Measurements from ENCODE around the gene TPD52L2.
"Not testable (repeated sequence)": the region's sequence is repeated elsewhere in the genome, so short reads cannot be mapped to it uniquely, and the experiment has no call there.

Gene TPD52L2

GRCh38 chr20:63835021-63835858 lies 29.8 kb upstream of the TPD52L2 start:
- DNase-seq (ENCODE audit: low read depth in 2 of 2): no peak

GRCh38 chr20:63836458-63837344 lies 28.4 kb upstream of the TPD52L2 start:
- DNase-seq (ENCODE audit: low read depth in 2 of 2): no peak

- no peak for DNase-seq (ENCODE audit: low read depth in 2 of 2)
Measured at GRCh38 chr20:63837479-63837878, 27.6 kb upstream of the TPD52L2 start.

DNA sequence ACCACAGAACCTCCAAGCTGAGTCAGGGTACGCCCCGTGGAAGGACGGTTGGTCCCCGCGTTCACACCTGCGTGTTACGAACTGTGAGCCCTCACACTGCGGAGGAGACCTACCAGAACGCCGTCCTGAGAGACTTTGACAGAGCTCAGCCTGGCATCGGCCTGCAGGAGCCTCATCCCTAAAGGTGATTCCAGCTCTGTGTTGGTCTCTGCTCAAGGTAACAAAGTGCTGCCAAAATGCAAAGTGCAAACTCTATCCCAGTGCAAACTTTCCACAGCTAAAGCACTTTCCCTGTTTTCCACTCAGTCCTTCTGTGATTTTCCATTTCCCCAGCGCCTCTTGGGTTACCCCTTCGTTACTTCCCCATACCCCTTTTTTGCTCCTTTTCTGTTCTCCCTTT lies 25.4 kb upstream of the TPD52L2 start:
- DNase-seq (ENCODE audit: low read depth in 2 of 2): no peak

DNA sequence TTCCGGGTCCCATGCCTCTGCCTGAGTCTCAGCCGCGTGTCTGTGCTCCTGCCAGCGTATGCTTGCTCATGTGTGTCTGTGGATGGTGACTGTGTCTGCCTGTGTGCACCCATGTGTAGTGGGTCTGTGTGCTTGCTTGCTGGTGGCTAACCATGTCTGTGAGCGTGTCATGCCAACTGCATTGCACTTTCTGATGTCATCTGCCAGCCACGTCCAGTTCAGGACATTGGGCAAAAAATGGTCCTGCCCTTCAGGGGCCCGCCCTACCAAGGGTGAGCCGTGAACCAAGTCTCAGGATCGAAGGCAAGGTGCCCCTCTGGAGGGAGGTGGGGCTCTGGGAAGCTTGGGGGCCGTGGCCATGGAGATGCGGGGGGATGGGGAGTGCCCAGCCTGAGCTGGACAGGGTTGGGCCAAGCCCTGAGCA lies 24.7 kb upstream of the TPD52L2 start:
- DNase-seq (ENCODE audit: low read depth in 2 of 2): no peak

DNA sequence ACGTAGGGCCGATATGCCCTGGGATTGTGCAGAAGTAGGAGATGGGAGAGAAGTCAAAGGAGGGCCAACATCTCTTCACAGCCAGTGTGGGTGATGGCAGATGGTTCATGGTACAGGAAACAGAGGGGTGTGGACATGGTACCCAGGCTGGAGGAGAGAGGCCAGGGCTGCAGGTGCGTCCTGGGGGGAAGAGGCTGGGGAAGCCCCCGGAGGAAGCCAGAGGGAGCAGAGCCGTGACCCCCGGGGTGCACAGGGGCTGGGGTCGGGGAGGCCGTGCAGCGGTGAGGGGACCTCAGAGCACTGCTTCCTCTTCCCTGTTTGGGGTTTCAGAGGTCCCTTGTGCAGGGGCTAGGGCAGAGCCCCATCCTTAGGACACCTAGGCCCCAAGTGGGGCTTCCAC lies 22.8 kb upstream of the TPD52L2 start:
- no peak for DNase-seq (ENCODE audit: low read depth in 2 of 2)

DNA sequence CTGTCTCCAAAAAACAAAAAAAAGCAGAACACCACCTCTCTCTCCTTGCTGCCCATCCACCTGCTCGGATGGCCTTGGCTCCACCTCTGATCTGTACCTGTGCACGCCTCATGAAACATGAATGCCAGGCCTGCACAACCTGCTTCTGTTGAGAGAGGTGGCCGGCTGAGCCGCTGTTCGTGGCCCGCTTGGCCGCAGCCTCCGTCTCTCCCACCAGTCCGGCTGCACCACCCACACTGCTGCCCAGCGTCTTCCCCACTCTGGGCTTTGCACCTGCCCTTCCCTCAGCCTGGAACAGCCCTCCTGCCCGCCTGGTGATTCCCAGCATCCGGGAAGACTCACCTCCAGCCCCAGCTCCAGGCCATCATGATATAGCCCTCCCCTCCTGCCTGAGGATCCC lies 21.8 kb upstream of the TPD52L2 start:
- DNase-seq (ENCODE audit: low read depth in 2 of 2): no peak

DNA sequence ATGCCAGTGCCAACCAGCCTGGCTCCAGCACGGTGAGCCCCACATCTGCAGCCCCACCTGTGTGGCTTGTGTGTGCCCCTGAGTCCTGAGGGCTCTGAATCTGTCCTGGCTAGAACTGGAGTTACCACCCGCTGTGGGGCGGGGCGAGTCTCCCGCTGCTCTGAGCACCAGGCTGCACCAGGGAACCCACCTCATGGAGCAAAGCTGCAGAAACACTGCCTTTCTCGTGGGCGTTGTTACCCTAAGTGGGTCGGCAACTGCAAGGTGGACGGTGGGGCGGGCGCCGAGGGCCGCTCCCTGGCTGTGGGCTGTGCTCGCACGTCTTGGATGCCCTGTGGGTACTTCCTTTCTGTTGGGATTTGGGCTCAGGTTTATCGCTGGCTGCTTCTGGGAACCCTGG lies 21.3 kb upstream of the TPD52L2 start:
- DNase-seq (ENCODE audit: low read depth in 2 of 2): no peak

GRCh38 chr20:63844511-63844991 lies 20.5 kb upstream of the TPD52L2 start:
- DNase-seq (ENCODE audit: low read depth in 2 of 2): no peak

GRCh38 chr20:63846128-63846771 lies 18.8 kb upstream of the TPD52L2 start:
- no peak for DNase-seq (ENCODE audit: low read depth in 2 of 2)

DNA sequence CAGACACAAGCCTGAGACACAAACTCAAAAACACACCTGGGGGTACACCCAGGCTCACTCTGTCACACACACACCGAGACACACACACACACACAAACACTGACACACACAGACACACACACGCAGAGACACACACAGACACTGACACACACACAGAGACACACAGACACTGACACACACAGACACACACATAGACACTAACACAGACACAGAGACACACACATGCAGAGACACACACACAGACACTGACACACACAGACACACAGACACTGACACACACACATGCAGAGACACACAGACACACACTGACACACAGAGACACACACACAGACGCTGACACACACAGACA lies 18.2 kb upstream of the TPD52L2 start:
- DNase-seq (ENCODE audit: low read depth in 2 of 2): no peak

DNA sequence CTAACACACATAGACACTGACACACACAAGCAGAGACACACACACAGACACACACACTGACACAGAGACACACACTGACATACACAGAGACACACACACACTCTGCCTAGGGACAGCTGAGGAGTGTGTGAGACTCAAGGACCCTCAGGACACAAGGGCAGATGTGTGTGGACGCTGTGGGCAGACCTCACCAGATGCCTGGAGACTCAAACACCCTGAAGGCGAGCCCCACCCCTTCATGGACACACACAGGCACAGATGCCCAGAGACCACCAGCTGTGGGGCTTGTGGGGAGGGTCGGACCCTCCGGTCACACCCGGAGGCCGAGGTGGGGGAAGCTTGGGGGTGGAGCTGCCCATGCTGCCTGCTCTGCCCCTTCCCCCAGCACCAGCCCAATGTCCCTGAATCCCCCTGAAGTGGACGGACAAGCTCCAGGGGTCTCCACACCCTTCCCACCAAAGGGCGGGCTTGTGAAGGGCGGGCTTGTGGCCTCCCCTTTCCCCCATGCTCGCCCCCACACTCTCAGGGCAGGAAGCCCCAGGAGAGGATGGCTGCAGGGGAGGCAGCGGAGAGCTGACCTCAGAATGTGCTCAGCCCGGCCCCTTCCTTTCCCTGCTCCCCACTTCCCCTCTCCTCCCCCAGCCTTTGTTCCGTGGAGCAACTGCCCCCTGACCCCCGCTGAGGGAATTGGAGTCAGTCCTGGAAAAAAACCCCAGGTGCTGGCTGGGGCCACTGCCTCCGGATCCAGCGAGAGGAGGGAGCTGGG lies 17.6 kb upstream of the TPD52L2 start:
- no peak for DNase-seq (ENCODE audit: low read depth in 2 of 2)

DNA sequence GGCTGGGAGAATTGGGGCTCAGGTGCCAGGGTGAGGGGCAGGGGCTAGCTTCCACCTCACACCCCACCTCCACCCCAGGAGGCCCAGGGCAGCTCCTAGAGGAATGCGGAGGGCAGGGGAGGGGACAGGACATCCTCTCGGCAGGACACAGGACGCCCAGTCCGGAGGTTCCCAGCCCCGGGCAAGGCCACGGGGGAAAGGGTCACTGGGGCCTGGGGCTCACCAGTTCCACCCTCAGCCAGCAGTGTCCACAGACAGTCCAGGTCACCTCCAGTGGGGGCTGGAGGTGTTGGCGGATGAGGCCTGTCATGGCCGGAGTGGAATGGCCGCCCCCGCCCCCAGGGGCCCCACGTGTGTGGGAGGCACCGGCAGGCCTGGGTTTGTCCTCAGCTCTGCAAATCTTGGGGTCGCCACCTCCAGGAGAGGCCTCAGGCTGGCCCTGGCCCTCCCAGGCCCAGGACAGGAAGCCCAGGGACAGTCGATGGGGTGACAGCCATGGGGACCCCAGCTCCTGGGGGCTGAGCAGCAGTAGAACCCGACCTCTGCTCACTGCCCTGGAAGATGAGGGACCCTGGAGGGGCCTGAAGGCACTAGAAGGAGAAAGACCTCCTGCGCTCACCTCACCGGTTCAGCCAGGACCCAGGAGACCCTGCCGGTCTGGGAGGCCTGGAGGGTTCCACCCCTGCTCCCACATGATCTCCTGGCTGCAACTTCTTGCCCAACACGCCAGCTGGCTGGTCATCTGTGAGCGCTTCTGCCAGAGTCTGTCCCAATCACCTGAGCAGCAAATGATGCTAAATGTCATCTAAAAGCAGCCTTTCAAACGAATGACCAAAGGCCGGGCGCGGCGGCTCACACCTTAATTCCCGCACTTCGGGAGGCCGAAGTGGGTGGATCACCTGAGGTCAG lies 16.8 kb upstream of the TPD52L2 start:
- no peak for DNase-seq (ENCODE audit: low read depth in 2 of 2)

DNA sequence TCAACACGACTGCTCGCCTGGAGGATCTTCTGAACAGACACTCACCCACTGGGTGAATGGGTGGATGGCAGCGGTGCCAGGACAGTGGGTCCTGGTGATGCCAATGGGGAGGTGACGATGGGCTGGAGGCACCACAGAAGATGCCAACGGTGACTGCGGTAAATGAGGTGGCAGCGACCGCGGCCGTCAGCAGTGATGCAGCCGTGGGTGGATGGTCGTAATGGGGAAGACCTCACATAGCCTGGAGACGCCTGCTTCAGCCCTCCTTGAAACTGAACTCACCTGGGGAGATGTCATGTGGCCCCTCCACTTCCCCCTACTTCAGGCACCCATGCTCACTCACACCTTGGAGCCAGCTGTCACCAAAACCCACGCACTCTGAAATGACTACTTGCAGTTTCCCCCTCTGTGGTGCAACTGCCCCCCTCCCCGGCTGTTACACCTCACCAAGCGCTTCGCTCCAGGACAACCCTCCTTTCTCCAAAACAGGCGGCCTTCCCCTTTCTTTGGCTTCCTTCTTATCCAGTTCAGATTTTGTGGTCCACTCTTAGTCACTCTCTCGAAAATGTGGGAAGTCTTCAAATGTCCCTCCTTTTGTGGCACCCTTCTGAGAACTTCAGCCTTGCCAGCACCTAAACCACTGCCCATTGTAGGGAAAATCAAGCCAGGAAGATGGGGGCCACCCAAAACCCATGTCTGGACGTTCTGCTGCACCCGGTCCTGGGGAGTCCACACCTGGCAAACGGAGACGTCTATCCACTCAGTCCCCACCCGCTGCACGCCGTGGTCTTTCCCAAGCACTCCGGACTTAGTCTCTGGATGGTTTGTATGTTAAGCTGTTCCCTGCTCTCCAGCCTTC lies 14.2 kb upstream of the TPD52L2 start:
- no peak for DNase-seq (ENCODE audit: low read depth in 2 of 2)

DNA sequence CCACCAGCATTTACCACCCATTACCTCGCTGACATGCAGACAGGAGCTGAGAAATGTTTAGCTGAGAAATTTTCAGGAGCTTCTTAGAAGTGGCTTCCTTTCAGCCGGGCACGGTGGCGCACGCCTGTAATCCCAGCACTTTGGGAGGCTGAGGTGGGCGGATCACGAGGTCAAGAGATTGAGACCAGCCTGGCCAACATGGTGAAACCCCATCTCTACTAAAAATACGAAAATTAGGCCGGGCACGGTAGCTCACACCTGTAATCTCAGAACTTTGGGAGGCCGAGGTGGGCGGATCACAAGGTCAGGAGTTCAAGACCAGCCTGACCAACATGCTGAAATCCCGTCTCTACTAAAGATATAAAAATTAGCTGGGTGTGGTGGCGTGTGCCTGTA lies 13.5 kb upstream of the TPD52L2 start:
- not testable (repeated sequence) for DNase-seq (ENCODE audit: low read depth in 2 of 2)

DNA sequence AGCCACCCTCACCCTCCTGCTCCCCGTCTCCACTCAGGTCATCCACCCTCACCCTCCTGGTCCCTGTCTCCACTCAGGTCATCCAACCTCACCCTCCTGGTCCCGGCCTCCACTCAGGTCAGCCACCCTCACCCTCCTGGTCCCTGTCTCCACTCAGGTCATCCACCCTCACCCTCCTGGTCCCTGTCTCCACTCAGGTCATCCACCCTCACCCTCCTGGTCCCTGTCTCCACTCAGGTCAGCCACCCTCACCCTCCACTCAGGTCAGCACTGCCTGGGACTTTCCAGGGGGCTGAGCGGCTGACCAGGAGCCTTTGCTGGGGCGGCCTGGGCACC lies 11.4 kb upstream of the TPD52L2 start:
- DNase-seq (ENCODE audit: low read depth in 2 of 2): not testable (repeated sequence)

DNA sequence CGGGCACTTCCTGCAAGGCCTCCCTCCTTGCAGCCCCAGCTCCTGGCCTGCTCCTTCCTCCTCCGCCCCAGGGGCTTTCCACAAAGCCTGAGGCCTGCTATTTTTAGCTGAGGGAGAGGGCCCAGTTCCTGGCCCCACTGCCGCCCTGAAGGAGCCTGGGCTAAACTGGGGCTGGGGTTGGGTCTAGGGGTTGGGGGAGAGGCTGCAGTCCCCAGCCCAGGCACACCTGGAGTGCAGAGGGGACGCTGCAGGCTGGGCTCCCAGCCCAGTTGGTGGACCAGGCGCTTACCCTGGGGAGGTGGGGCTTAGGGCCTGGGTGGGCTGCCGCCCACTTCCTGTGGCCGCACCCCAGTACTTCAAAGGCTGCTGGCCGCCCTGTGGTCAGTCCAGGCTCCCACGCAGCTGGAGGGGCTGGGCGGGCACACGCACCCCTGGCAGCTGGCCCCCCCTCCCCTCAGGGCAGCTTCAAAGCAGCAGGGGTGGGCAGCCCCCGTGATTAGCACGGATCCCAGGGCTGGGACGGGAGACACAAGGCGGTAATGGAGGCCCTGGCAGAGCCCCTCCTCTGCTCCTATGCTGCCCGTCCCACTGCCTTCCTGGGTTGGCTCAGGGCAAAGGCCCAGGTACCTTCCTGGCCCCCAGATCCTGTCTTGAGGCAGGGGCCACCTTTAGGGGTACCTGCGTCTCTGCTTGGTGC lies 10.9 kb upstream of the TPD52L2 start:
- DNase-seq (ENCODE audit: low read depth in 2 of 2): no peak

GRCh38 chr20:63854766-63855362 lies 10.2 kb upstream of the TPD52L2 start:
- DNase-seq (ENCODE audit: low read depth in 2 of 2): no peak
